K562 (cell line): ENCODE data around the gene HS6ST1. TPM values are rescaled to one million over a fixed set of nuclear protein-coding genes. Genes with fewer than 3 reads are reported as not detected.

Experiments
- CHD1 ChIP-seq: fragments of 200-600 bp; sonication (generic); IDR thresholded peaks from one replicate; pipeline ENCODE4 v1.6.1; 2012; ENCODE audit warnings: mild to moderate bottlenecking, moderate library complexity, low read length, inconsistent platforms
- ETV6 ChIP-seq, 3 experiments: fragments of 150-350 bp in 1 of 3; sonication (generic) in 1 of 3; formaldehyde crosslinking in 1 of 3; IDR thresholded peaks; 2 replicates each; pipeline versions ENCODE4 v1.6.1 to v1.8.0; 2014 to 2022; ENCODE audit warnings: borderline replicate concordance in 2 of 3, low read depth in 2 of 3, antibody characterized with exemption in 1 of 3, low read length in 1 of 3, mild to moderate bottlenecking in 1 of 3, missing genetic modification reagents in 1 of 3
- HOXB6 ChIP-seq: fragments of 250-450 bp; sonication (Bioruptor Pico); IDR thresholded peaks from 2 replicates; pipeline ENCODE4 v1.5.1; 2022; ENCODE audit warnings: mild to moderate bottlenecking, borderline replicate concordance
- MTA2 ChIP-seq: fragments of 450-650 bp; IDR thresholded peaks from 2 replicates; pipeline ENCODE4 v1.6.1; 2016; ENCODE audit warnings: low read depth
- TAF1 ChIP-seq: IDR thresholded peaks from 2 replicates; pipeline ENCODE4 v1.6.1; 2011; ENCODE audit warnings: mild to moderate bottlenecking, low read length, moderate library complexity; ENCODE audit not compliant: insufficient read depth, control insufficient read depth, severe bottlenecking; ENCODE audit errors: extremely low read depth
- ZNF584 ChIP-seq: fragments of 200-800 bp; sonication (Bioruptor generic); IDR thresholded peaks from 2 replicates; pipeline ENCODE4 v1.6.1; 2016; ENCODE audit warnings: low read depth, mild to moderate bottlenecking, missing genetic modification characterization, missing compliant biosample characterization
- ZNF696 ChIP-seq: fragments of 250-450 bp; sonication (Bioruptor Pico); conservative IDR thresholded peaks from 2 replicates; pipeline ENCODE4 v1.4.0; 2020; ENCODE audit warnings: mild to moderate bottlenecking, moderate library complexity
- polyA plus RNA-seq, 8 experiments: library from polyadenylated mRNA; depleted of rRNA in 4 of 8; stranded (reverse) in 5 of 8; unstranded in 3 of 8; fragments of >200 nt; fragmentation: Nextera tagmentation in 2 of 8; fragmentation: Illumina TruSeq in 1 of 8; extraction: Ambion mirVana in 2 of 8; extraction: Trizol in 1 of 8; gene quantifications; 2 replicates each; pipeline versions ENCODE4 v1.2.1 to v1.2.3, GENCODE V29; 2011 to 2014; ENCODE audit warnings: inconsistent platforms in 1 of 8, missing spikeins in 1 of 8
- total RNA-seq, 7 experiments: library from RNA; depleted of rRNA in 6 of 7; stranded (reverse); fragments of >200 nt in 6 of 7; fragmentation: Illumina TruSeq in 2 of 7; extraction: Trizol in 2 of 7; gene quantifications; 2 replicates each; pipeline versions ENCODE4 v1.2.1 to v1.2.3, GENCODE V29; 2011 to 2021; ENCODE audit warnings: low replicate concordance in 1 of 7
- TF ChIP-seq, protein P1 (sequence below): fragments of 450-650 bp; IDR thresholded peaks from 2 replicates; pipeline ENCODE4 v1.6.1; 2016; ENCODE audit warnings: mild to moderate bottlenecking, moderate library complexity
- TF ChIP-seq, protein P2 (sequence below): fragments of 200-800 bp; sonication (Bioruptor generic); IDR thresholded peaks from 2 replicates; pipeline ENCODE4 v1.6.1; 2016; ENCODE audit warnings: missing genetic modification characterization, missing compliant biosample characterization

The HS6ST1 gene
- total and polyA plus RNA-seq, 9 of the 15 experiments (the other 6 are each of a cell fraction or from before 2014, with no cell fraction given) = 0.06 to 7.4 (median 3.8) TPM

DNA sequence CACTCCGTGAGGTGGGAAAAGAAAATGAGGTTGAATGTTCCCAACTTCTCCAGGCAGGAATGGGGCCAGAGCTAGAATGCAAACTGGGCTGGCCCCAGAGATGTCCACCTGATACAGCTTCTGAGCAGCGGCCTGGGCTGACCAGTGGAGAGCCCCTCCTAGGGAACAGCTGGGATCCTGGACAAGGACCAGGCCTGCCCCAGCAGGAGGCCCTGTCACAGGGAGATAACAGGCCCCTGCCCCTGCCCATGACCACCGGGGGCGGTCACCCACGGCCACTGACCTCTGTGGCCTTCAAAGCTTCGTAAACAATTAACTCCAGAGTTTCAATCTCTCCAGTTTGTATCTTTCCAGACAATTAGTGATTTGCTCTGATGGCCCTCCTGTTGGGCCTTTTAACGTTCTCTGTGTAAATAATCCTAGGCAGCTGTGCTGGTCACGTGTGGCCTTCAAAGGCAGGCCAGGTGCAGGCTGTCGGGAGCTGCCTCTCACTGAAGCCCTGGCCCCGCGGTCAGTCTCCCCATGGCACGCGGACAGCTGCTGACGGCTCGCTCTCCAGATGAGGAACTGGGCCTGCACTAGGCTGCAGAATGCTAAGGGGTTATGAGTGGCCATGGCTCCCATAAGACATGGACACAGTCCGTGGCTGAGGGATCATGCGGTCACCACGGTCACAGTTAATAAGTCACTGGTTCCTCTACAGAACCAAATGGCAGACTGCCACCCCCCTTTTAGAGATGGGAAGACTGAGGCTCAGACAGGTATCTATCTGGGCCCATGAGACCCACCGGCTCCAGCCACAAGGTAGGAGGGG is 9.2 kb downstream of the HS6ST1 start (continued):
- TF ChIP-seq, protein P1, sequence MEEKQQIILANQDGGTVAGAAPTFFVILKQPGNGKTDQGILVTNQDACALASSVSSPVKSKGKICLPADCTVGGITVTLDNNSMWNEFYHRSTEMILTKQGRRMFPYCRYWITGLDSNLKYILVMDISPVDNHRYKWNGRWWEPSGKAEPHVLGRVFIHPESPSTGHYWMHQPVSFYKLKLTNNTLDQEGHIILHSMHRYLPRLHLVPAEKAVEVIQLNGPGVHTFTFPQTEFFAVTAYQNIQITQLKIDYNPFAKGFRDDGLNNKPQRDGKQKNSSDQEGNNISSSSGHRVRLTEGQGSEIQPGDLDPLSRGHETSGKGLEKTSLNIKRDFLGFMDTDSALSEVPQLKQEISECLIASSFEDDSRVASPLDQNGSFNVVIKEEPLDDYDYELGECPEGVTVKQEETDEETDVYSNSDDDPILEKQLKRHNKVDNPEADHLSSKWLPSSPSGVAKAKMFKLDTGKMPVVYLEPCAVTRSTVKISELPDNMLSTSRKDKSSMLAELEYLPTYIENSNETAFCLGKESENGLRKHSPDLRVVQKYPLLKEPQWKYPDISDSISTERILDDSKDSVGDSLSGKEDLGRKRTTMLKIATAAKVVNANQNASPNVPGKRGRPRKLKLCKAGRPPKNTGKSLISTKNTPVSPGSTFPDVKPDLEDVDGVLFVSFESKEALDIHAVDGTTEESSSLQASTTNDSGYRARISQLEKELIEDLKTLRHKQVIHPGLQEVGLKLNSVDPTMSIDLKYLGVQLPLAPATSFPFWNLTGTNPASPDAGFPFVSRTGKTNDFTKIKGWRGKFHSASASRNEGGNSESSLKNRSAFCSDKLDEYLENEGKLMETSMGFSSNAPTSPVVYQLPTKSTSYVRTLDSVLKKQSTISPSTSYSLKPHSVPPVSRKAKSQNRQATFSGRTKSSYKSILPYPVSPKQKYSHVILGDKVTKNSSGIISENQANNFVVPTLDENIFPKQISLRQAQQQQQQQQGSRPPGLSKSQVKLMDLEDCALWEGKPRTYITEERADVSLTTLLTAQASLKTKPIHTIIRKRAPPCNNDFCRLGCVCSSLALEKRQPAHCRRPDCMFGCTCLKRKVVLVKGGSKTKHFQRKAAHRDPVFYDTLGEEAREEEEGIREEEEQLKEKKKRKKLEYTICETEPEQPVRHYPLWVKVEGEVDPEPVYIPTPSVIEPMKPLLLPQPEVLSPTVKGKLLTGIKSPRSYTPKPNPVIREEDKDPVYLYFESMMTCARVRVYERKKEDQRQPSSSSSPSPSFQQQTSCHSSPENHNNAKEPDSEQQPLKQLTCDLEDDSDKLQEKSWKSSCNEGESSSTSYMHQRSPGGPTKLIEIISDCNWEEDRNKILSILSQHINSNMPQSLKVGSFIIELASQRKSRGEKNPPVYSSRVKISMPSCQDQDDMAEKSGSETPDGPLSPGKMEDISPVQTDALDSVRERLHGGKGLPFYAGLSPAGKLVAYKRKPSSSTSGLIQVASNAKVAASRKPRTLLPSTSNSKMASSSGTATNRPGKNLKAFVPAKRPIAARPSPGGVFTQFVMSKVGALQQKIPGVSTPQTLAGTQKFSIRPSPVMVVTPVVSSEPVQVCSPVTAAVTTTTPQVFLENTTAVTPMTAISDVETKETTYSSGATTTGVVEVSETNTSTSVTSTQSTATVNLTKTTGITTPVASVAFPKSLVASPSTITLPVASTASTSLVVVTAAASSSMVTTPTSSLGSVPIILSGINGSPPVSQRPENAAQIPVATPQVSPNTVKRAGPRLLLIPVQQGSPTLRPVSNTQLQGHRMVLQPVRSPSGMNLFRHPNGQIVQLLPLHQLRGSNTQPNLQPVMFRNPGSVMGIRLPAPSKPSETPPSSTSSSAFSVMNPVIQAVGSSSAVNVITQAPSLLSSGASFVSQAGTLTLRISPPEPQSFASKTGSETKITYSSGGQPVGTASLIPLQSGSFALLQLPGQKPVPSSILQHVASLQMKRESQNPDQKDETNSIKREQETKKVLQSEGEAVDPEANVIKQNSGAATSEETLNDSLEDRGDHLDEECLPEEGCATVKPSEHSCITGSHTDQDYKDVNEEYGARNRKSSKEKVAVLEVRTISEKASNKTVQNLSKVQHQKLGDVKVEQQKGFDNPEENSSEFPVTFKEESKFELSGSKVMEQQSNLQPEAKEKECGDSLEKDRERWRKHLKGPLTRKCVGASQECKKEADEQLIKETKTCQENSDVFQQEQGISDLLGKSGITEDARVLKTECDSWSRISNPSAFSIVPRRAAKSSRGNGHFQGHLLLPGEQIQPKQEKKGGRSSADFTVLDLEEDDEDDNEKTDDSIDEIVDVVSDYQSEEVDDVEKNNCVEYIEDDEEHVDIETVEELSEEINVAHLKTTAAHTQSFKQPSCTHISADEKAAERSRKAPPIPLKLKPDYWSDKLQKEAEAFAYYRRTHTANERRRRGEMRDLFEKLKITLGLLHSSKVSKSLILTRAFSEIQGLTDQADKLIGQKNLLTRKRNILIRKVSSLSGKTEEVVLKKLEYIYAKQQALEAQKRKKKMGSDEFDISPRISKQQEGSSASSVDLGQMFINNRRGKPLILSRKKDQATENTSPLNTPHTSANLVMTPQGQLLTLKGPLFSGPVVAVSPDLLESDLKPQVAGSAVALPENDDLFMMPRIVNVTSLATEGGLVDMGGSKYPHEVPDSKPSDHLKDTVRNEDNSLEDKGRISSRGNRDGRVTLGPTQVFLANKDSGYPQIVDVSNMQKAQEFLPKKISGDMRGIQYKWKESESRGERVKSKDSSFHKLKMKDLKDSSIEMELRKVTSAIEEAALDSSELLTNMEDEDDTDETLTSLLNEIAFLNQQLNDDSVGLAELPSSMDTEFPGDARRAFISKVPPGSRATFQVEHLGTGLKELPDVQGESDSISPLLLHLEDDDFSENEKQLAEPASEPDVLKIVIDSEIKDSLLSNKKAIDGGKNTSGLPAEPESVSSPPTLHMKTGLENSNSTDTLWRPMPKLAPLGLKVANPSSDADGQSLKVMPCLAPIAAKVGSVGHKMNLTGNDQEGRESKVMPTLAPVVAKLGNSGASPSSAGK = peak; percentile 75
- no peak for TF ChIP-seq TAF1
- TF ChIP-seq HOXB6 (CRISPR knock-in tag) = no peak
- TF ChIP-seq MTA2 = peak; percentile 72
- peak; percentile 85 for TF ChIP-seq ZNF584
- no peak for TF ChIP-seq CHD1
- TF ChIP-seq ETV6 (IDR thresholded peaks at IDR 0.05; ENCODE audit: borderline replicate concordance in 1 of 2, low read depth in 2 of 2, low read length in 1 of 2) = no peak
- no peak for TF ChIP-seq ETV6 (CRISPR knock-in tag; IDR thresholded peaks at IDR 0.05; ENCODE audit: borderline replicate concordance)
- TF ChIP-seq, protein P2, sequence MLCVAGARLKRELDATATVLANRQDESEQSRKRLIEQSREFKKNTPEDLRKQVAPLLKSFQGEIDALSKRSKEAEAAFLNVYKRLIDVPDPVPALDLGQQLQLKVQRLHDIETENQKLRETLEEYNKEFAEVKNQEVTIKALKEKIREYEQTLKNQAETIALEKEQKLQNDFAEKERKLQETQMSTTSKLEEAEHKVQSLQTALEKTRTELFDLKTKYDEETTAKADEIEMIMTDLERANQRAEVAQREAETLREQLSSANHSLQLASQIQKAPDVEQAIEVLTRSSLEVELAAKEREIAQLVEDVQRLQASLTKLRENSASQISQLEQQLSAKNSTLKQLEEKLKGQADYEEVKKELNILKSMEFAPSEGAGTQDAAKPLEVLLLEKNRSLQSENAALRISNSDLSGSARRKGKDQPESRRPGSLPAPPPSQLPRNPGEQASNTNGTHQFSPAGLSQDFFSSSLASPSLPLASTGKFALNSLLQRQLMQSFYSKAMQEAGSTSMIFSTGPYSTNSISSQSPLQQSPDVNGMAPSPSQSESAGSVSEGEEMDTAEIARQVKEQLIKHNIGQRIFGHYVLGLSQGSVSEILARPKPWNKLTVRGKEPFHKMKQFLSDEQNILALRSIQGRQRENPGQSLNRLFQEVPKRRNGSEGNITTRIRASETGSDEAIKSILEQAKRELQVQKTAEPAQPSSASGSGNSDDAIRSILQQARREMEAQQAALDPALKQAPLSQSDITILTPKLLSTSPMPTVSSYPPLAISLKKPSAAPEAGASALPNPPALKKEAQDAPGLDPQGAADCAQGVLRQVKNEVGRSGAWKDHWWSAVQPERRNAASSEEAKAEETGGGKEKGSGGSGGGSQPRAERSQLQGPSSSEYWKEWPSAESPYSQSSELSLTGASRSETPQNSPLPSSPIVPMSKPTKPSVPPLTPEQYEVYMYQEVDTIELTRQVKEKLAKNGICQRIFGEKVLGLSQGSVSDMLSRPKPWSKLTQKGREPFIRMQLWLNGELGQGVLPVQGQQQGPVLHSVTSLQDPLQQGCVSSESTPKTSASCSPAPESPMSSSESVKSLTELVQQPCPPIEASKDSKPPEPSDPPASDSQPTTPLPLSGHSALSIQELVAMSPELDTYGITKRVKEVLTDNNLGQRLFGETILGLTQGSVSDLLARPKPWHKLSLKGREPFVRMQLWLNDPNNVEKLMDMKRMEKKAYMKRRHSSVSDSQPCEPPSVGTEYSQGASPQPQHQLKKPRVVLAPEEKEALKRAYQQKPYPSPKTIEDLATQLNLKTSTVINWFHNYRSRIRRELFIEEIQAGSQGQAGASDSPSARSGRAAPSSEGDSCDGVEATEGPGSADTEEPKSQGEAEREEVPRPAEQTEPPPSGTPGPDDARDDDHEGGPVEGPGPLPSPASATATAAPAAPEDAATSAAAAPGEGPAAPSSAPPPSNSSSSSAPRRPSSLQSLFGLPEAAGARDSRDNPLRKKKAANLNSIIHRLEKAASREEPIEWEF (CRISPR knock-in tag) = no peak
- no peak for TF ChIP-seq ZNF696 (CRISPR knock-in tag)
